Panc1 (cell line): Measurements from ENCODE around the gene ALG2. TPM values are rescaled to one million over a fixed set of nuclear protein-coding genes. Genes with fewer than 3 reads are reported as not detected.

Source experiments
- ATAC-seq: fragments of 200-7000 bp; cut with Tn5 transposase; 2 replicates; pipeline ENCODE4 v1.9.1; 2020; ENCODE audit warnings: mild to moderate bottlenecking, moderate library complexity
- BruUV-seq: library from RNA; stranded (reverse); fragments of 400-500 nt; replicated peaks from 2 replicates; lab custom pipeline; 2021; lab: Mats Ljungman, UMichigan
- CTCF ChIA-PET: fragments of 300-600 bp; sonication (Branson Sonifier 250); formaldehyde crosslinking; loops from one replicate; lab custom pipeline; 2022; ENCODE audit warnings: antibody characterized with exemption; lab: Charles Lee
- POLR2A ChIA-PET: fragments of 300-600 bp; sonication (Branson Sonifier 250); formaldehyde crosslinking; loops from one replicate; lab custom pipeline; 2022; ENCODE audit warnings: antibody characterized with exemption; lab: Charles Lee
- DNase-seq: peaks from one replicate; pipeline ENCODE4 v3.0.0-alpha.2; 2010; ENCODE audit warnings: low read depth, low spot score
- H3K27ac ChIP-seq: 2 replicates; pipeline ENCODE4 v1.5.1; 2011; ENCODE audit warnings: mild to moderate bottlenecking, low read length, inconsistent platforms
- H3K27me3 ChIP-seq: fragments of 200-500 bp; sonication (Bioruptor generic); 2 replicates; pipeline ENCODE4 v1.6.0; 2014; ENCODE audit warnings: low read length, inconsistent platforms; ENCODE audit not compliant: control insufficient read depth, insufficient read depth
- H3K36me3 ChIP-seq: fragments of 200-500 bp; sonication (Bioruptor generic); 2 replicates; pipeline ENCODE4 v1.5.1; 2014; ENCODE audit warnings: inconsistent platforms, mild to moderate bottlenecking, low read length, moderate library complexity; ENCODE audit not compliant: control insufficient read depth, insufficient read depth
- H3K4me1 ChIP-seq: 2 replicates; pipeline ENCODE4 v1.5.1; 2011; ENCODE audit warnings: inconsistent platforms, mild to moderate bottlenecking, low read length, moderate library complexity; ENCODE audit not compliant: control insufficient read depth, insufficient read depth
- H3K4me3 ChIP-seq, 2 experiments: 2 replicates each; pipeline ENCODE4 v1.5.1; 2011 to 2012; ENCODE audit warnings: low read depth in 2 of 2, low read length in 2 of 2, mild to moderate bottlenecking in 2 of 2, inconsistent platforms in 1 of 2, moderate library complexity in 1 of 2
- H3K9me3 ChIP-seq: fragments of 200-500 bp; sonication (Bioruptor generic); 2 replicates; pipeline ENCODE4 v1.5.1; 2014; ENCODE audit warnings: low read depth, mild to moderate bottlenecking, inconsistent platforms, low read length, moderate library complexity; ENCODE audit not compliant: control insufficient read depth, insufficient read depth
- CTCF ChIP-seq: fragments of 450-650 bp; IDR thresholded peaks from 2 replicates; pipeline ENCODE4 v1.5.1; 2017; ENCODE audit warnings: mild to moderate bottlenecking
- POLR2AphosphoS5 ChIP-seq: IDR thresholded peaks from 2 replicates; pipeline ENCODE4 v1.6.1; 2012; ENCODE audit warnings: mild to moderate bottlenecking, low read depth, low read length, moderate library complexity
- REST ChIP-seq, 2 experiments: IDR thresholded peaks; 2 replicates each; pipeline ENCODE4 v1.6.1; 2011 to 2012; ENCODE audit warnings: low read depth in 2 of 2, control low read depth in 1 of 2, low read length in 1 of 2, mild to moderate bottlenecking in 1 of 2, moderate library complexity in 1 of 2; ENCODE audit not compliant: insufficient read depth in 1 of 2
- SIN3A ChIP-seq: IDR thresholded peaks from 2 replicates; pipeline ENCODE4 v1.6.1; 2012; ENCODE audit warnings: low read depth, mild to moderate bottlenecking, low read length, moderate library complexity, borderline replicate concordance; ENCODE audit not compliant: insufficient read depth
- TCF7L2 ChIP-seq: IDR thresholded peaks from 2 replicates; pipeline ENCODE4 v1.6.1; 2011; ENCODE audit warnings: mild to moderate bottlenecking, low read depth, low read length, inconsistent platforms
- in situ Hi-C: cut with HindIII; loops from 2 replicates; pipeline ENCODE4 v1.10.0; 2016; ENCODE audit warnings: low sequenced_read_pairs, low pct_unique_long_range_greater_than_20kb
- intact Hi-C: fragments of 100-400 bp; cut with micrococcal nuclease; formaldehyde crosslinking; loops from one replicate; pipeline ENCODE4 v1.10.0; 2022; ENCODE audit not compliant: unreplicated experiment
- total RNA-seq: library from RNA; stranded (reverse); gene quantifications from one replicate; pipeline ENCODE4 v1.2.1, GENCODE V29; 2021; ENCODE audit not compliant: unreplicated experiment

ALG2 gene
- total RNA-seq, 1 experiment from 2014 or later, result 20.8 TPM

GRCh38 chr9:99222416-99223270 lies 901 bp upstream of the ALG2 start:
- CTCF ChIA-PET, result no interaction called here
- intact Hi-C loops, result no loop called here
- H3K9me3 ChIP-seq, result no peaks in the 10 kb centered on the region
- H3K27ac ChIP-seq, result peak overlapping the region; percentile 95
- peak; percentile 47; the same call in 1 of the 2 replicates for ATAC-seq
- in situ Hi-C loops, result no loop called here
- H3K4me1 ChIP-seq, result peaks cover 3% of the 10 kb centered on the region; the same call in 1 of the 2 replicates
- no peaks in the 10 kb centered on the region for H3K27me3 ChIP-seq
- peaks cover 16% of the 10 kb centered on the region for H3K36me3 ChIP-seq
- TF ChIP-seq REST (IDR thresholded peaks at IDR 0.05; ENCODE audit: insufficient read depth in 1 of 2, low read depth in 2 of 2, low read length in 1 of 2) (no peak), SIN3A (0 out of 2 replicates have a peak, but pooled peaks have one; percentile 43)
- no peak for DNase-seq
- H3K4me3 ChIP-seq, result peak overlapping the region; percentile 94 to 99
- TSS peak; percentile 76 for BruUV-seq
- POLR2A ChIA-PET, result no interaction called here

GRCh38 chr9:99221266-99221620 lies 499 bp downstream of the ALG2 start:
- H3K4me3 ChIP-seq, result peak overlapping the region; percentile 94 to 99
- peak overlapping the region; percentile 95 for H3K27ac ChIP-seq
- H3K27me3 ChIP-seq, result no peaks in the 10 kb centered on the region
- ChIA-PET POLR2A (no interaction called here), CTCF (no interaction called here)
- no peaks in the 10 kb centered on the region for H3K9me3 ChIP-seq
- no peak for TF ChIP-seq POLR2AphosphoS5
- BruUV-seq, result no TSS peak
- intact Hi-C loops, result no loop called here
- no peak for ATAC-seq
- peaks cover 3% of the 10 kb centered on the region; the same call in 1 of the 2 replicates for H3K4me1 ChIP-seq
- in situ Hi-C loops, result no loop called here
- peaks cover 16% of the 10 kb centered on the region for H3K36me3 ChIP-seq
- DNase-seq, result no peak

- Histone ChIP-seq H3K27me3 (no peaks in the 10 kb centered on the region), H3K36me3 (peaks cover 16% of the 10 kb centered on the region), H3K4me3 (peak overlapping the region in 1 of 2 experiments; percentile 99; a peak in 2 of 4 replicates), H3K27ac (no peak overlapping the region), H3K9me3 (no peaks in the 10 kb centered on the region), H3K4me1 (peaks cover 3% of the 10 kb centered on the region; the same call in 1 of the 2 replicates)
- in situ Hi-C loops, result no loop called here
- no peak for TF ChIP-seq TCF7L2
- no peak for TF ChIP-seq REST (IDR thresholded peaks at IDR 0.05; ENCODE audit: insufficient read depth in 1 of 2, low read depth in 2 of 2, low read length in 1 of 2)
- TF ChIP-seq SIN3A, result no peak
- TF ChIP-seq POLR2AphosphoS5, result no peak
- TF ChIP-seq CTCF, result no peak
- POLR2A ChIA-PET, result no interaction called here
- no peak for DNase-seq
- intact Hi-C loops, result no loop called here
- ATAC-seq, result no peak
- no TSS peak for BruUV-seq
- CTCF ChIA-PET, result no interaction called here
Observed at GRCh38 chr9:99220011-99220410, 1.7 kb downstream of the ALG2 start.
